Measurements from ENCODE around the gene USP4. TPM values are rescaled to one million over a fixed set of nuclear protein-coding genes. Genes with fewer than 3 reads are reported as not detected.

Gene USP4
- total RNA-seq, 2 donors from 2014 or later = 13.2 to 24.7 TPM

DNA sequence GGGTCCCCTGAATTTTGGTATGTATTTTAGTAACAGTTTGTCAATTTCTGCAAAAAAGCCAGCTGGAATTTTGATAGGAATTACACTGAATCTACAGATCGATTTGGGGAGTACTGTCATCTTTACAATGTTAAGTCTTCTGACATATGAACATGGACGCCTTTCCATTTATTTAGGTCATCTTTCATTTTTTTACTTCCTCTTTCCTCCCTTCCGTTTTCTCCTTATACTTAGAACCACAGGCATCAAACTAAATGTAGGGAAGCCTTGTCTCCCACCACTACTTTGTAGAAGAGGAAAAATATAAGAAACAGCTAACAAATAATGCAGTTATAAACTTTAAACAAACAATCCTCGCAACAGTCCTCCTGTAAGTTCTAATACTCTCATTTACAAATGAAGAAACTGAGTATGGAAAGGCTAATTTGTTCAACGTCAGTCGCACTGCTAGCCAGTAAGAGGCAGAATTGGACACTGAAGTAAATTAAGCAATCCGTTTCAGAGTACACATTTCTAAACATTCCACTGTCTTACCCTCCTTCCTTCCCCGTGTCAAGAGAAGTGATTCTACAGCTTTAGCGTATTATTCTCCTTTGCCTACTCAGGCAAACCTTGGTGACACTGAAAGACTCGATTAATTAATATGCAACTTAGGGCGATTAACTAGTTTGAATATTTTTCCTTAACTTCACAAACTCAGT lies 46.4 kb upstream of the USP4 start:
- peak overlapping the region in 1 of 4 donors; percentile 13 for H3K27ac ChIP-seq
- ATAC-seq = no peak

DNA sequence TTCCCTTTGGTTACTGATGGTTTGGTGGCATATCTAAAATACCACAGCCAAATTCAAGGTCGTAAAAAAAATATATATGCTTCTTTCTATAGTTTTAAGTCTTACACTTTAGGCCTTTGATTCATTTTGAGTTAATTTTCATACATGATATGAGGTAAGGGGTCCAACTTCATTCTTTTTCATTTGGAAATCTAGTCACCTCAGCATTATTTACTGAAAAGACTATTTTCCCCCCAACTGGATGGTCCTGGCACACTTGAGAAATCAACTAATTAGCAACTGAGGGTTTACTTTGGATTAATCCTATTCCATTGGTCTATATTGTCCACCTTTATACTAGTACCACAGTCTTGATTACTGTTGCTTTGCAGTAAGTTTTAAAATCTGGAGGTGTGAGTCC lies 45.8 kb upstream of the USP4 start:
- intact Hi-C loops (cut with DNase I) = no loop called here
- H3K27ac ChIP-seq = no peak overlapping the region
- DNase-seq = no peak

More for the DNA sequence above, 46.4 kb upstream of the USP4 start:
- no peak for TF ChIP-seq POLR2A (IDR thresholded peaks at IDR 0.05)
- TF ChIP-seq, protein P1, sequence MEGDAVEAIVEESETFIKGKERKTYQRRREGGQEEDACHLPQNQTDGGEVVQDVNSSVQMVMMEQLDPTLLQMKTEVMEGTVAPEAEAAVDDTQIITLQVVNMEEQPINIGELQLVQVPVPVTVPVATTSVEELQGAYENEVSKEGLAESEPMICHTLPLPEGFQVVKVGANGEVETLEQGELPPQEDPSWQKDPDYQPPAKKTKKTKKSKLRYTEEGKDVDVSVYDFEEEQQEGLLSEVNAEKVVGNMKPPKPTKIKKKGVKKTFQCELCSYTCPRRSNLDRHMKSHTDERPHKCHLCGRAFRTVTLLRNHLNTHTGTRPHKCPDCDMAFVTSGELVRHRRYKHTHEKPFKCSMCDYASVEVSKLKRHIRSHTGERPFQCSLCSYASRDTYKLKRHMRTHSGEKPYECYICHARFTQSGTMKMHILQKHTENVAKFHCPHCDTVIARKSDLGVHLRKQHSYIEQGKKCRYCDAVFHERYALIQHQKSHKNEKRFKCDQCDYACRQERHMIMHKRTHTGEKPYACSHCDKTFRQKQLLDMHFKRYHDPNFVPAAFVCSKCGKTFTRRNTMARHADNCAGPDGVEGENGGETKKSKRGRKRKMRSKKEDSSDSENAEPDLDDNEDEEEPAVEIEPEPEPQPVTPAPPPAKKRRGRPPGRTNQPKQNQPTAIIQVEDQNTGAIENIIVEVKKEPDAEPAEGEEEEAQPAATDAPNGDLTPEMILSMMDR (IDR thresholded peaks at IDR 0.05) = no peak
- no peak overlapping the region for H3K4me3 ChIP-seq
- 72 to 81% methylated on average over 11 of the region's 11 CpGs for WGBS, 2 donors
- H3K9me3 ChIP-seq = no peaks in the 10 kb centered on the region
- DNase-seq = no peak
- H3K4me1 ChIP-seq = peaks cover 9% of the 10 kb centered on the region
- H3K36me3 ChIP-seq (replicated peaks in 1 of 2; ENCODE audit: insufficient read depth in 1 of 2, low read depth in 2 of 2) = no peaks in the 10 kb centered on the region
- H3K27me3 ChIP-seq = no peaks in the 10 kb centered on the region
- intact Hi-C loops (cut with DNase I) = no loop called here

DNA sequence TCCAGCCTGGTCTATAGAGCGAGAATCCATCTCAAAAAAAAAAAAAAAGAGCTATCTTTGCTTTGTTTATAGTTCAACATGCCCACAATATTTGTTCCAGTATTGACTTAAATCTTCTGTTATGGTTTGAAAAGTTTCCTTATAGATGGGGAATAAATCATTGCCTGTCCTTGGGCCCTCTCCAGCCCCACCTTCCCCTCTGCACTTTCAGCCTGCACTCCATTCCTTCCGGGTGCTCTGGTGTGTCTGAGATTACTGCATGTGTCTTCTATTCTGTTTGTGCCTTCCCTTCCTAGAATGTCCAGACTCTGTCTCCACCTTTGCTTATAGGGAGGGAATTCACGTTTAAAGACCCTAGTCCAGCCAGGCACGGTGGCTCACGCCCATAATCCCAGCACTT lies 43.5 kb upstream of the USP4 start:
- ATAC-seq = no peak
- WGBS, 2 donors = 79 to 80% methylated on average over 5 of the region's 5 CpGs
- peaks cover 9% of the 10 kb centered on the region for H3K4me1 ChIP-seq

More for the DNA sequence above, 45.8 kb upstream of the USP4 start:
- Histone ChIP-seq H3K27me3 (no peaks in the 10 kb centered on the region), H3K4me3 (no peak overlapping the region), H3K9me3 (no peaks in the 10 kb centered on the region), H3K36me3 (replicated peaks in 1 of 2; ENCODE audit: insufficient read depth in 1 of 2, low read depth in 2 of 2) (no peaks in the 10 kb centered on the region), H3K4me1 (peaks cover 9% of the 10 kb centered on the region)
- TF ChIP-seq, protein P1 (IDR thresholded peaks at IDR 0.05) = no peak
- TF ChIP-seq POLR2A (IDR thresholded peaks at IDR 0.05) = no peak
- WGBS, 2 donors = 92 to 95% methylated on average over 1 of the region's 1 CpG
- no peak for ATAC-seq

DNA sequence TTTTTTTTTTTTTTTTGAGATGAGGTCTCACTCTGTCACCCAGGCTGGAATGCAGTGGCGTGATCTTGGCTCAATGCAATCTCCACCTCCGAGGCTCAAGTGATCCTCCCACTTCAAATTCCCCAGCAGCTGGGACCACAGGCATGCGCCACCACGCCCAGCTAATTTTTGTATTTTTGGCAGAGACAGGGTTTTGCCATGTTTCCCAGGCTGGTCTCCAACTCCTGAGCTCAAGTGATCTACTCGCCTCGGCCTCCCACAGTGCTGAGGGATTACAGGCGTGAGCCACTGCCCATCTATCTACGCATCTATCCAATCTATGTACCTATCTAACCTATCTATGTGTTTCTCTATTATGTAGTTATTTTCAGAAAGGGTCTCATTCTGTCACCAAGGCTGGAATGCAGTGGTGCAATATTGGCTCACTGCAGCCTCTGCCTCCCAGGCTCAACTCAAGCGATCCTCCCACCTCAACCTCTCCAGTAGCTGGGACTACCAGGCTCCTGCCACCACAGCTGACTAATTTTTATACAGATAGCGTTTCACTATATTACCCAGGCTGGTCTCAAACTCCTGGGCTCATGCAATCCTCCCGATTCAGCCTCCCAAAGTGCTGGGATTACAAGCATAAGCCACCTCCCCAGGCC lies 38.5 kb upstream of the USP4 start:
- no peak for TF ChIP-seq POLR2A (IDR thresholded peaks at IDR 0.05)
- TF ChIP-seq, protein P1 (IDR thresholded peaks at IDR 0.05) = no peak
- Histone ChIP-seq H3K27me3 (no peaks in the 10 kb centered on the region), H3K27ac (no peak overlapping the region), H3K4me1 (no peaks in the 10 kb centered on the region), H3K9me3 (no peaks in the 10 kb centered on the region), H3K36me3 (replicated peaks in 1 of 2; ENCODE audit: insufficient read depth in 1 of 2, low read depth in 2 of 2) (peaks cover 0 to 3% of the 10 kb centered on the region in 2 donors), H3K4me3 (no peak overlapping the region)
- DNase-seq (peak in 1 of 4 donors; percentile 11), ATAC-seq (no peak)
- intact Hi-C loops (cut with DNase I) = no loop called here
- 92 to 94% methylated on average over 11 of the region's 11 CpGs for WGBS, 2 donors

More for the DNA sequence above, 43.5 kb upstream of the USP4 start:
- TF ChIP-seq, protein P1 (IDR thresholded peaks at IDR 0.05) = no peak
- TF ChIP-seq POLR2A (IDR thresholded peaks at IDR 0.05) = no peak
- DNase-seq = no peak
- H3K9me3 ChIP-seq = no peaks in the 10 kb centered on the region
- H3K27me3 ChIP-seq = no peaks in the 10 kb centered on the region
- intact Hi-C loops (cut with DNase I) = no loop called here
- H3K36me3 ChIP-seq (replicated peaks in 1 of 2; ENCODE audit: insufficient read depth in 1 of 2, low read depth in 2 of 2) = no peaks in the 10 kb centered on the region
- H3K4me3 ChIP-seq = no peak overlapping the region
- no peak overlapping the region for H3K27ac ChIP-seq
